GM12874 (cell line): ENCODE data around the gene KCTD17.

Experiments
- CTCF ChIP-seq: IDR thresholded peaks from 2 replicates; pipeline ENCODE4 v1.5.1; 2011; ENCODE audit warnings: low read depth, mild to moderate bottlenecking, control low read depth, low read length, moderate library complexity; ENCODE audit not compliant: insufficient read depth

The KCTD17 gene

GRCh38 chr22:37084385-37084784, 32.8 kb downstream of the KCTD17 start:
- TF ChIP-seq CTCF = no peak

GRCh38 chr22:37086184-37086583, 34.6 kb downstream of the KCTD17 start:
- TF ChIP-seq CTCF = no peak

GRCh38 chr22:37088108-37088605, 36.6 kb downstream of the KCTD17 start:
- no peak for TF ChIP-seq CTCF

- TF ChIP-seq CTCF = no peak
Measured at GRCh38 chr22:37088750-37089408, 37.3 kb downstream of the KCTD17 start.

DNA sequence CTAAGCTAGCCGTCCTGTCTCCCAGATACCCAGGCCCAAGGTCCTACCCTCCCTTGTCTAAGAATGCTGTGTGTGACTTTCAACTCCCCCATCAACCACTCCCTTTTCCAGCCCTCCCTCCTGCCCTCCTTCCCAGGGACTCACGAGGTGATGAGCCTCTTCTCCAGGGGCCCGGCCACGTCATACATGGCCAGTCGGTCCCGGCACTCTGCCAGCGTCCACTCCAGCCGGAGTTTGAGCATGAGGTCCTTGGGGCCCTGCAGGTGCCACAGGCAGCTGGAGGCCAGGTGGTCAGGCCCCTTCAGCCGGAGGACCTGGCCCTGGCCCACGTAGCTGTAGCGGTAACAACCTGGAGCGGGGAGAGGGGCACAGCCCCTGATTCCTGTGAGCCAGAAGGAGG, 37.9 kb downstream of the KCTD17 start:
- TF ChIP-seq CTCF = no peak

DNA sequence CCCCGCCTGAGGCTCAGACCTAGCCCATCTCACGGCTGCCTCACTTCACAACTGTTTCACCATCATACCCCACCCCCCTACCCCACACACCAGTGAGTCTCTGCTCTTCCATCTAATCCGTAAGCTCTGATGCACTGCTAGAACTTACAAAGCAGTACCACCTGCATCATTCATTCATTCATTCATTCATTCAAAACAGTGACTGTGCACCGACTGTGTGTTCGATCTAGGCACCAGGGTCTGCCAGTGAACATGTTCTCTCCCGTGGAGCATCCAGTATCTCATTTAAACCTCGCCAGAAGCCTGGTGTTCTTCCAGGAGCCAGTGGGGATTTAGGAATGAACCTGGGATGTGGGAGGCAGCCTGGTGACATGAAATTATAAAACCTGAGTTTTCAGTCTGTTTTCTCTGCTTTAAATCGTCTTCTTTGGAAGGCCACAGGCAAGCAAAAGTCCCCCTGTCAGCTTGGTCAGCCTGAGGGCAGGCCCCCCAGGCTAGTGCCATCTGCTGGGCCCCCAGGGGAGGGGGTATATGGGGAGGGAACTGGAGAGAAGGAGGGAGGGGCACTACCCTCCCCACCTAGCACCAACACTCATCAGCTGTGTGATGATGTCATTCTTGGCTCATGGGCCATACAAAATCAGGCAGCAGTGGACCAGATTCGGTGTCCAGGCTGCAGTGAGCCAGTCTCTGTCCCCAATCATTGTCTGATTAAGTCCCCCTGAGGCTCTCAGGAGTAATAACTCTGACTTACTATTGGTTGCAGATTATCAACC, 39.6 kb downstream of the KCTD17 start:
- no peak for TF ChIP-seq CTCF

DNA sequence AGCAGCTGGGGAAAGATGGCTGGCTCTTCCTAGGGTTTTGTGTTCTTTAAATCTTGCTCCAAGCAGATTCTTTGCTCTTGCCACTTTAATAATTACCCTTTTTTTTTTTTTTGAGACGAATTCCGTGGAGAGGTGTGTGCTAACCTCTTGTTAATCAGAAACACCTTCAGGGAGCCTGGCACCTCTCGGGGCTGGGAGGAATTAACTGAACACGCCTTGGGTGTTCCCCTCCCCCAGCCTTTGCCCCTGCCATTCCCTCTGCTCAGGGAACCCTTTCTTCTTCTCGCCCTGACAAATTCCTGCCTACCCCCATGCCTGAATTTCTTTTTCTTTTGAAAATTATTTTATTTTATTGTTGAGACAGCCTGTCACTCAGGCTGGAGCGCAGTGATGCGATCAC, 40.5 kb downstream of the KCTD17 start:
- no peak for TF ChIP-seq CTCF
